ENCODE measurements around the gene AOC1.

The AOC1 gene

GRCh38 chr7:150860291-150860977 lies 8.1 kb downstream of the AOC1 start:
- TF ChIP-seq CTCF (IDR thresholded peaks at IDR 0.05; ENCODE audit: low read length) (no peak), EZH2 (IDR thresholded peaks at IDR 0.05; ENCODE audit: borderline replicate concordance, low read length) (no peak)
- Histone ChIP-seq H3K4me1 (ENCODE audit: insufficient read depth, low read length, severe bottlenecking) (no peaks in the 10 kb centered on the region), H3F3A (ENCODE audit: insufficient read depth, low read length) (no peaks in the 10 kb centered on the region), H3K79me2 (ENCODE audit: insufficient read depth, low read length) (no peaks in the 10 kb centered on the region), H3K36me3 (ENCODE audit: insufficient read depth, low read length) (no peaks in the 10 kb centered on the region), H3K9me3 (ENCODE audit: low read length) (no peaks in the 10 kb centered on the region), H4K20me1 (ENCODE audit: insufficient read depth, low read length) (no peaks in the 10 kb centered on the region), H3K4me2 (ENCODE audit: low read length) (no peak overlapping the region), H3K4me3 (ENCODE audit: low read depth, low read length, poor library complexity, severe bottlenecking) (no peak overlapping the region), H2AFZ (ENCODE audit: low read length) (no peak overlapping the region), H3K9ac (ENCODE audit: low read length) (no peak overlapping the region), H3K27me3 (ENCODE audit: insufficient read depth, low read length) (no peaks in the 10 kb centered on the region; the same call in 1 of the 2 replicates), H3K9me2 (ENCODE audit: low read depth, low read length) (no peaks in the 10 kb centered on the region), H3K27ac (ENCODE audit: low read depth, low read length, poor library complexity, severe bottlenecking) (no peak overlapping the region)

GRCh38 chr7:150860978-150861295 lies 8.6 kb downstream of the AOC1 start:
- Histone ChIP-seq H3K27me3 (ENCODE audit: insufficient read depth, low read length) (no peaks in the 10 kb centered on the region; the same call in 1 of the 2 replicates), H2AFZ (ENCODE audit: low read length) (no peak overlapping the region), H3K9me2 (ENCODE audit: low read depth, low read length) (no peaks in the 10 kb centered on the region), H3K9ac (ENCODE audit: low read length) (no peak overlapping the region), H3K4me2 (ENCODE audit: low read length) (no peak overlapping the region), H3F3A (ENCODE audit: insufficient read depth, low read length) (no peaks in the 10 kb centered on the region), H3K27ac (ENCODE audit: low read depth, low read length, poor library complexity, severe bottlenecking) (no peak overlapping the region), H4K20me1 (ENCODE audit: insufficient read depth, low read length) (no peaks in the 10 kb centered on the region), H3K4me3 (ENCODE audit: low read depth, low read length, poor library complexity, severe bottlenecking) (no peak overlapping the region), H3K9me3 (ENCODE audit: low read length) (no peaks in the 10 kb centered on the region), H3K4me1 (ENCODE audit: insufficient read depth, low read length, severe bottlenecking) (no peaks in the 10 kb centered on the region), H3K36me3 (ENCODE audit: insufficient read depth, low read length) (no peaks in the 10 kb centered on the region), H3K79me2 (ENCODE audit: insufficient read depth, low read length) (no peaks in the 10 kb centered on the region)
- TF ChIP-seq CTCF (IDR thresholded peaks at IDR 0.05; ENCODE audit: low read length) (no peak), EZH2 (IDR thresholded peaks at IDR 0.05; ENCODE audit: borderline replicate concordance, low read length) (no peak)

- no peak overlapping the region for H3K4me2 ChIP-seq (ENCODE audit: low read length)
- no peak overlapping the region for H2AFZ ChIP-seq (ENCODE audit: low read length)
- H3K9me2 ChIP-seq (ENCODE audit: low read depth, low read length) = no peaks in the 10 kb centered on the region
- H3K4me1 ChIP-seq (ENCODE audit: insufficient read depth, low read length, severe bottlenecking) = no peaks in the 10 kb centered on the region
- TF ChIP-seq EZH2 (IDR thresholded peaks at IDR 0.05; ENCODE audit: borderline replicate concordance, low read length) = no peak
- TF ChIP-seq CTCF (IDR thresholded peaks at IDR 0.05; ENCODE audit: low read length) = no peak
- H3K9me3 ChIP-seq (ENCODE audit: low read length) = no peaks in the 10 kb centered on the region
- H3F3A ChIP-seq (ENCODE audit: insufficient read depth, low read length) = no peaks in the 10 kb centered on the region
- no peak overlapping the region for H3K9ac ChIP-seq (ENCODE audit: low read length)
- no peaks in the 10 kb centered on the region for H3K36me3 ChIP-seq (ENCODE audit: insufficient read depth, low read length)
- no peak overlapping the region for H3K27ac ChIP-seq (ENCODE audit: low read depth, low read length, poor library complexity, severe bottlenecking)
- no peaks in the 10 kb centered on the region; the same call in 1 of the 2 replicates for H3K27me3 ChIP-seq (ENCODE audit: insufficient read depth, low read length)
- H3K79me2 ChIP-seq (ENCODE audit: insufficient read depth, low read length) = no peaks in the 10 kb centered on the region
- H3K4me3 ChIP-seq (ENCODE audit: low read depth, low read length, poor library complexity, severe bottlenecking) = no peak overlapping the region
- no peaks in the 10 kb centered on the region for H4K20me1 ChIP-seq (ENCODE audit: insufficient read depth, low read length)
These were observed 10.0 kb downstream of the AOC1 start for GRCh38 chr7:150862356-150862755.
